Esophagus squamous epithelium (tissue), 4 donors: Measurements from ENCODE around the gene TCERG1L.

Source experiments
- CTCF ChIP-seq, 6 experiments: fragments of 450-650 bp in 4 of 6; fragments of 200-600 bp in 2 of 6; sonication (generic) in 2 of 6; IDR thresholded peaks; one replicate each; pipeline ENCODE4 v1.5.1; 2016 to 2019; ENCODE audit warnings: antibody characterized with exemption in 6 of 6, mild to moderate bottlenecking in 4 of 6, moderate library complexity in 4 of 6
- POLR2A ChIP-seq, 4 donors: fragments of 450-650 bp; IDR thresholded peaks; one replicate each; pipeline ENCODE4 v1.6.1; 2017; ENCODE audit warnings: antibody characterized with exemption in 4 of 4, mild to moderate bottlenecking in 4 of 4, moderate library complexity in 3 of 4

DNA sequence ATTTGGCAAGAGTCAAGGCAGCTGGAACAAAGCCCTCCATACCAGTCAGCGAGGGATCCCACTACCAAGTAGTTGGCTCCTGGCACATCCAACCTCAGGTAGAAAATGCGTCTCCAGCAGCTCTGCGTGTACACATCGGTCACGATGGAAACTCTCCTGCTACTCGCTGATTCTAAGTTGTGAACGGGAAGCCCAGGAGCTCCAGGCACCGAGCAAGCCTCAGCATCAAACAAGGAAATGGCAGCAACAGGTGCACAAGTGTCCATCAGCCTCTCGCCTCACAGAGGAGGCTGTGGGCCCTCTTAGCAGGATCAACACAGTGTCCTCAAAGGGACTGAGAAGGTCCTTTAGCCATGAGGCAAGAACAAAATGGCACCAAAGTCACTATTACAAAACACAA is 127.0 kb downstream of the TCERG1L start:
- TF ChIP-seq CTCF (IDR thresholded peaks at IDR 0.05) (no peak), POLR2A (IDR thresholded peaks at IDR 0.05) (no peak)
